HG02571 (cell line): Measurements from ENCODE around the gene ASPG.

Source experiments
- ATAC-seq: cut with Tn5 transposase; IDR thresholded peaks from one replicate; pipeline ENCODE4 v1.9.1; 2021; ENCODE audit warnings: mild to moderate bottlenecking, moderate library complexity; ENCODE audit not compliant: unreplicated experiment

The ASPG gene

GRCh38 chr14:104135121-104135903 is 49.8 kb downstream of the ASPG start:
- ATAC-seq, result no peak

- ATAC-seq, result no peak
Measured at GRCh38 chr14:104135904-104136471, 50.5 kb downstream of the ASPG start.

DNA sequence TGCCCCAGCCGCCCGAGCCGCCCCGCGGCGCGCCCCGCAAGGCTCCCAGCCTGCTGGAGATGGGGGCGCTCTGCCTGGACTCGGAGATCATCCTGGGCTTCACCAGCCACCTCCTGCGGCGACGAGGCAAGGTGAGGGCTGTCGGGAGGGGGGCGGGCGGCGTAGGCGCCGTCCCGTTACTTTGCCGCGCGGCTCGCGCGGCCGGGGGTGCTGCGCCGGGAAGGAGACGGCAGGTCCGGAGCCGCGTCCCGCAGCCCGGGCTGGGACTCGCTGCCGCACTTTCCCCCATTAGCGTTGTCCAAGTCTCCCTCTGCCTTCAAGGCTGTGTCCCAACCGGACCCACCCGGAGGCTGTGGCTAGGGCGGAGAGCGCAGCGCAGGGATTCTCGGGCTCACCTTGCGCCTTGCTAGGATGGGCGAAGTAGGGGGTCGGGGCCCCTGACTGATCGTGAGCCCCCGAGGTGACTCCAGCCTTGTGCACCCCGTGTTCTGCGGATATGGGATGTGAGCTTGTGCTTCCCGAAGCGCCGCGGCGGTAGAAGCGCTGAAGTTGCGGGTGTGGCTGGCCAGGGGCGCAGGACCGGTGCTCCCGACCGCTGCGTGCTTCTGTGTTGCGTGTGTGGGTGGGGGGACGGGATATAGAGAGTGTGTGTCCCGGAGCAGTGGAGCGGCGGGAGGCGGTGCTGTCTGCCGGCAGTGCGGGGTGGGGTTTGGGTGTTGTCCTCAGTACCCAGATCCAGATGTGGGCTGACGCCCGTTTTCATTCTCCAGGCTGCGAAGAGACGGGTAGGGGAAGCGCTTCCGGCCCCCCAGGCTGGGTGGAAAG is 51.2 kb downstream of the ASPG start:
- ATAC-seq, result no peak

DNA sequence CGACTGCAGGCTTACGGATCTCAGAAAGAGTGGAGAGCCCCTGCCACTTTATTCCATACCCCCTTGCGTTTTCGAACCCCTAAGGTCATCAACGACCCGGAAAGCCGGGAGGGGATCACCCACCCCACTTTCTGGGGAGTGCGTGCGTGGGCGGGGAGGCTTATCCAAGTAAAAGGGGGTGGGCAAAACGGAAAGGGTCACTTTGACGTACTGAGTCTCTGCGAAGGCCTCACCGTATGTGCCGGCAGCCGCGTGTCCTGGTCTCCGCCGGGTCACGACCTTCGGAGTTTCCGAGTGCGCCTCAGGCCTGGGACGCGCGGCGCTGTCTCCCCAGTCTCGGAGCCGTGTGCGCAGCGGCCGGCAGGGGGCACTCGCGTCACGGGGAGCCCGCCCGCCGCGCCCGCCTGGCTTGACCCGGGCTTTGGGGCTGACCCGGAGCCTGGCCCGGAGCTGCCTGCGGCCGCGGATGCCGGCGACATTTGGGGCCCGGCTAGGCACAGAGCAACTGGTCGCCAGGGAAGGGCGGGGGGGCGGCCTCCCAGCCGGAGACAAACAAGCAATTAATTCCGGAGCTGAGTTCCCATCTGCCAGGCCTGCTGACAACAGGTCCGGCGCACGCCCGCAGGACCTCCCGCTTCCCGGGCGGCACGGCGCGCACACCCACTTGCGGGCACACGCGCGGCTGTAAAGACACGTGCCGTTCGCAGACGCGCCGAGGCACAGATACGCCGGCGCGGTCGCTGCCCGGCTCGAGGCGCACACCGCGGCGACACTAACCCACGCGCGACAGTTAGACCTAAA is 52.0 kb downstream of the ASPG start:
- no peak for ATAC-seq

DNA sequence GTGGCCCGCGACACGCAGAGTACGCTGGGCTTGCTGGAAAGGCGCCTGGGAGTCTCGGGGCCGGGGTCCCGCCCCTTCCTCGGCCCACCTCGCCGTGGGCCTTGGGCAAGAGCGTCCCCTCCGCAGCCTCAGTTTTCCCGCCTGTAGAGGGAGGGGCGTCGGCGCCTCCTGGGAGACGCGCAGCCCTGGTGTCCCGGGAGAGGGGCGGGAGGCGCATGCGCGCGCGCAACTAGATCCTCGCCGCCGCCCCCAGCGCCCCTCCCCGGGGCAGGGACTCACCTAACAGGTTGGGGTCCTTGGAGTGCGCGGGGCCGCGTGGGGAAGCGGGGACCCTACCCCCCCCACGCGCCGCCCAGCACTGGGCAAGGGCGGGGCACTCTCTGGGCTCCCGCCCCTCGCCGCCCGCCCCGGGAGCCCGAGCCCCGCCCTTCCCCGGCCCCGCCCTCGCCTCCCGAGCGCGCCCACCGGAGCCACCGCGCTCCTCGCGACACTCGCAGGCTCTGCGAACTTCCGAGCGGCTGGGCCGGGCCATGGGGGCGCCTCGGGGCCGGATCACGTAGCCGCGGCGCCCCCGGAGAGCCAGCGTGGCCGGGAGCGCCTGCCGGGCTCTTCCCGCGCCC is 52.7 kb downstream of the ASPG start, which contains the start of gene KIF26A:
KIF26A (plus strand) TSS at position 490 of the 620 bp plus-strand sequence. CDS start 136 bp downstream, outside the sequence.
- no peak for ATAC-seq

DNA sequence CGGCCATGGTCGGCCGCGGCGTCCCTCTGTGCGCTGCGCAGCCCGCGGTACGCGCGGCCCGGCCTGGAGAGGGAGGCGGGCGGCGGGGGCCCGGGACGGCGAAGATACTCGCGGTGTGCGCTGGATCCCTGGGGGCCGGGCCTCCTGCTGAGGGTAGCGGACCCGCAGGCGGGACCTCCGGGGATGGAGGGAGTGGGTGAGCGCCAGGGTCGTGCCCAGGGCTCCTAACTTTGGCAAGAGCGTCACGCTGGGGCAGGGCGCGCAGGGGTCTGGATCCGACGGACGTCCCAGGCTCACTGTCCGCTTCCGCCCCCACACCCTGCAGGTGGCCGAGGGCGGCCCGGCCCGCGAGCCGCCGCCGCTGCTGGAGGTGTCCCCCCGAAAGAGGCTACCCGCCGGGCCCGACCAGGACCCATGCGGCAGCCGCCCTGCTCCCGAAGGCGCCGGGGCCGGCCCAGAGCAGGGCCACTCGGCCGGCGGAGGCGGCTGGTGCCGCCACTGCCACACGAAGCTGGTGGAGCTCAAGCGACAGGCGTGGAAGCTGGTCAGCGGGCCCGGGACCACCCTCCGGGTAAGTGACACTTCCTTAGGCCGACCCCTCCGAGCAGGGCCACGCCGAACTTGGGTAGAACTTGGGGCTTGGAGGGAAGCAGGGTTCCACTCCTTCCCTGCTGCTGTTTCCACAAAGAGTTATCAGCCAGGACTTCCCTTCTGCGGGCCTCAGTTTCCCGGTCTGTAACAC is 53.4 kb downstream of the ASPG start:
- no peak for ATAC-seq

DNA sequence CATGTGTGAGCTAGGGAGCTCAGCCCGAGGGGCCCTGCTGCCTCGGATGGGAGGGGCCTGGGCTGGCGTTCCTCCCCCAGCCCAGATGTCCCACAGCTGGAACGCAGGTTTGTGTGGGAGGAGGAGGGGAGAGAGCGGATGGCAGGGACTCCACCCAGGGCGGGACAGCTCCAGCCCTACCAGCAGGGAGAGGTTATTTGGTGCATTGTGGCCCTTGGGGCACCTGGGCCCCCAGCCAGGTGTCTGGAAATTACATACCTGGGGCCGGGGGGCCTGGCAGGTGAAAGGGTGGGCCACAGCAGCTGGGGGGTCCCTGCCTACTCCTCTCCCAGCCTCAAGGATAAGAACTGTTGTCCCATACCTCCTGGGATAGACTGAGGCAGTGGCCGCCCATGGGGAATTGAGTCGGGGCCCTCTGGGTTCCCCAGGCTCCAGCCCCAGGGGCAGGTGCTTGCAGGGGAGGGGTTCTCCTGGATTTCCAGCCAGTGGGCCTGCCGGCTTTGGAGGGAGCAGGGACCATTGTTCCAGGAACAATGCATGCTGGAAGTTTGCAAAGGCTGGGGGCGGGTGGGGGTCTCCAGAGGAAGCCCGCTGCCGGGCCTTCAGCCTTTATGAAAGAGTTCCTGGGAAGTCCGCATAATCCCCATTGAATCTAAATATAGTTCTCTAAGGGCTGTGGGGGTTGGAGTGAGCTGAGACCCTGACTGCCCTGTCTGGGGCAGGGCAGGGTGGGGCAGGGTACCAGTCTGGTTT is 54.1 kb downstream of the ASPG start:
- ATAC-seq, result no peak

- no peak for ATAC-seq
Measured at GRCh38 chr14:104140213-104140462, 54.6 kb downstream of the ASPG start.

DNA sequence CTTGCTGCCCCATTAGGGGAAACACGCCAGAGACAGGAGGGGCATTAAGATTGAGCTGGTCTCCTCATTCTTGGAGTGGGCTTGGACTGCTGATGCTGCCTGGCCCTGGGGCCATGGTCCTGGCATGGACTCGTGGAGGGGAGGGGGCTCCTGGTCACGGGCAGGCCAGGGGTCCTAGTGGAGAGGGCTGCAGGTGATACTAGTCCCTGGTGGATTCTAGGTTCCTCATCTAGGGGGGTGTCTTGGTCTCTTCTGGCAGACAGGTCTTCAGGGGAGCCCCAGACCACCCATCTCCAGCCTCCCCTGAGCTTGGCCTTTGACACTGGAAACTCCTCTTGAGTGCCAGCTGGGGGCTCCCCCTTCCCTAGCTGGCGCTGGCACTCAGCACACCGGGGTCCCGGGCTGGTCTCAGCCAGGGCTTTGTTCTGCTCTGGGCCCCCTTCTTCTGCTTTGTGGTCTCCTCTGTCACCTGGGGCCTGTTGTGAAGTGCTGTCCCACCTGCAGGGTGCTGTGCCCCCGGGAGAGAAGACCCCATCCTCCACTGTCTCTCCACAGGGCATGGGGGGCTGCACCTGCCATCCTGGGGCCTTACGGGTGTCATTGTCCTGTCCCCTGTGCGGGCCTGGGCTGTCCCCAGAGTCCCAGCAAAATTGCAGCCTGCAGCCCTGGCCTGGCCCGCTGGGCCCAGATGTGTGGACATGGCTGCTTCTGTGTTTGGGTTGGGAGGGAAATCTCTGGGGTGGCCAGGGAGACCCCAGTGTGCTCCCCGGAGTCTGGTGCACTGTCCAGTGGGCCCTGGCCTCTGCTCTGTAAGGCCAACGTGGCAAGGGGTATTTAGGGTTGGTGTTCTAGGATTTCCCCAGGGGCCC is 55.2 kb downstream of the ASPG start:
- ATAC-seq, result no peak

GRCh38 chr14:104141621-104142091 is 56.2 kb downstream of the ASPG start:
- ATAC-seq, result no peak

DNA sequence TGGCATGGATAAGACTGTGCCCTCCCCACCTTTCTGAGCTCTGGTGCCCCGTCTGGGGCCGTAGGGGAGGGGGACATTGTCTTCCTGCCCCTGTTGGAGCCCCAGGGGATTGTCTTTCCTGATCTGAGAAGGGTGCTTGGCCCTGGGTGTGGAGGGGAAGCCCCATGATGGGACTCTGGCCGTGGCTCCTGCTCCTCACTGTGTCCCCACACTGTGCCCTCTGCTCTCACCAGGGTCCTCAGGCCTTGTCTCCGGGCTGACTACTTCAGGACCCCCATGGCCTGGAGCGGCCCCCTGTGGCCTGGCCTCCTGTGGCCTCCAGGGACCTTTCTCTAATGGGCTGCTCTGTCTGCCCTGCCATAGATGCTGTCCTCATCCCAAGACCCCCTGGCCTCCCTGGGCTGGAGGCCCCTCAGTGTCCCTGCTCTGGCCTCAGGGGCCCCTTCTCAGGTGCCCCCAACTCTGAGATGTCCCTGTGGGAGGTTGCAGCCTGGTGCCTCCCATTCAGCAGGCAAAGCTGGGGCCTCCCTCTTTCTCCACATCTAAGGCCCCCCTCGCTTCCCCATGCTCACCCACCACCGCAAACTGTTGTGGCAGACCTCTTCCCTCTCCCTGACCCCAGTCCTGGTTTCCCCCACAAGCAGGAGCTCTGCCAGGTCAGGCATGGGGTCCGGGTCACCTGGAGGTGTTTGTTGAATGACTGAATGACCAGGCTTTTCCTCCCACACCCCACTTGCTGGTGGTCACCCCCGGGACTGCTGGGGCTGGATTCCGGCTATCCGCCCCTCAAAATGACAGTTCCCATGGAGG is 56.8 kb downstream of the ASPG start:
- no peak for ATAC-seq

DNA sequence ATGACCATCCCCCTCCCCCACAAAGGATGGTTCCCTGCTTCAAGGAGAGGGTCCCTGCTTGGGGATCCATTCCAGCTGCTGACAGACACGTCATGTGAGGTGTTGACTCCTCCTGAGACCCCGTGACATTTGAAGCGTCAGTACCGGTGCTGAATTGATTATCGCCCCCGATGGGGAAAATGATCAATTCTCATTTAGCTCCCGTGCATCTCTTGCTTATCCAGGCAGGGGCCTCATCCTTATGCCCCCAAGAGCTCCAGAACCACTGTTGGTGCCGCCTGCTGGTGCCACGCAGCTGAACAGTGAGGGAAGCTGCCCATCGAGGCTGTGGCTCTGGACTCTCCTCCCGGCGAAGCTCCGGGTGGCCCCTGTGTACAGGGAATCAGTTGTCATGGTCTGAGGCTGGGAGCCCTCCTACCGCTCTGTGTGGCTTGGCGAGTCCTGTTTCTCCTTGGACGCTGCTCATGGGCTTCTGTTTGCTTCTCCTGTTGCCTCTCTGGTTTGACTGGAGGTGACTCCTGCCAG is 57.5 kb downstream of the ASPG start:
- ATAC-seq, result no peak

DNA sequence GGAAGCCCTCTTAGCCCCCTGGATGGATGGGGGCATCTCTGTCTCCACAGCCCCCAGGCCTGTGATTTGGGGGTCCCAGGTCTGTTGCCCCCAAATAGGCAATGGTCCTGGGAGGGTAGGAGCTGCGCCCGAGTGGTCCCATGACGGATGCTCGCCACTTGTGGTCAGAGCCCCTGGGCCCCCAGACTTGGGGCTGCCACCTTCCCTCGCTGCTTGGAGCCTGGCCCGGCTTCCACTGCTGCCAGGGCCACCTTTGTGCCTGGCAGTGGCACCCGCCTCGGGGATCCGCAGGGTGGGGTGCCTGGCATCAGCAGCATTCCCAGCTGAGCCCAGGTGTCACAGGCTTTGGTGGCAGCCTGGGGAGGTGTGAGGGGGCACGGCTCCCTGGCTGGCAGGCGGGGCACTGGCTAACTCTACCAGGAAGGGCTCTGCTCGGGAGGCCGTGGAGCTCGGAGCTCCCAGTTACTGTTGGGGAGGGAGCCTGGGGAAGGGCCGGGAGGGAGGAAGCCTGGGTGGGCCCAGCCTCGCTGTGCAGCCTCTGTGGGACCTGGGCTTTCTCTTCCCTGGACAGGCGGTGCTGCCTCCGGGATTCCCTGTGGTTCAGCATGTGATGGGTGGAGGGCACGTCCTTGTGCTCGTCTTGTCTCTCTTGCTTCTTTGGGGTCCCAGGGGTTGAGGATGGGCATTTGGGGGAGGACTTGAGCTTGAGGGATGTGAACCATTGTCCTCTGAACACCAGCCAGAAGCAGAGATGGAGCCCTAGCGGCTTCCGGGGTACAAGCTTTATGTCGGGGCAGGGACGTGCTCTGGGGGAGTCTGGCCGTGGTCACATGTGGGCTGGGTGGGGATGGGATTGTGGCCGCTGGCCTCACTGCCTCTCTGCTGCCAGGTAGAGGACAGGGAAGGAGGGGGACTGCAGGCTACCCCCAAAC is 58.3 kb downstream of the ASPG start:
- no peak for ATAC-seq

DNA sequence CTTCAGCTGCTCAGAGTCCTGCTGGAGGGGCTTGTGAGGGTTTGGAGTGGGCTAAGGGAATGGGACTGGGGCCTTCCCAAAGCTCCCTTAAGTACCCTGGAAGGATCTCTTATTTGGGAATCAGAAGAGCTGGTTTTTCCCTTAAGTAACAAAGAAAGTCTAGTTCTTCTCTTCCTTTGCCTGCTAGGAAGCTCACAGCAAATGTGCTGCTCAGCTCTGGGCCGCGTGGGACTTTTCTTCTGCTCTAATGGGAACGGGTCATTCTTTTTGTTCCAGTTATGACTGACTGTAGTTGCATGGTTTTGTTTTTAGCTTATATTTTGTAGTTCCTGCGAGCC is 58.9 kb downstream of the ASPG start:
- ATAC-seq, result no peak

DNA sequence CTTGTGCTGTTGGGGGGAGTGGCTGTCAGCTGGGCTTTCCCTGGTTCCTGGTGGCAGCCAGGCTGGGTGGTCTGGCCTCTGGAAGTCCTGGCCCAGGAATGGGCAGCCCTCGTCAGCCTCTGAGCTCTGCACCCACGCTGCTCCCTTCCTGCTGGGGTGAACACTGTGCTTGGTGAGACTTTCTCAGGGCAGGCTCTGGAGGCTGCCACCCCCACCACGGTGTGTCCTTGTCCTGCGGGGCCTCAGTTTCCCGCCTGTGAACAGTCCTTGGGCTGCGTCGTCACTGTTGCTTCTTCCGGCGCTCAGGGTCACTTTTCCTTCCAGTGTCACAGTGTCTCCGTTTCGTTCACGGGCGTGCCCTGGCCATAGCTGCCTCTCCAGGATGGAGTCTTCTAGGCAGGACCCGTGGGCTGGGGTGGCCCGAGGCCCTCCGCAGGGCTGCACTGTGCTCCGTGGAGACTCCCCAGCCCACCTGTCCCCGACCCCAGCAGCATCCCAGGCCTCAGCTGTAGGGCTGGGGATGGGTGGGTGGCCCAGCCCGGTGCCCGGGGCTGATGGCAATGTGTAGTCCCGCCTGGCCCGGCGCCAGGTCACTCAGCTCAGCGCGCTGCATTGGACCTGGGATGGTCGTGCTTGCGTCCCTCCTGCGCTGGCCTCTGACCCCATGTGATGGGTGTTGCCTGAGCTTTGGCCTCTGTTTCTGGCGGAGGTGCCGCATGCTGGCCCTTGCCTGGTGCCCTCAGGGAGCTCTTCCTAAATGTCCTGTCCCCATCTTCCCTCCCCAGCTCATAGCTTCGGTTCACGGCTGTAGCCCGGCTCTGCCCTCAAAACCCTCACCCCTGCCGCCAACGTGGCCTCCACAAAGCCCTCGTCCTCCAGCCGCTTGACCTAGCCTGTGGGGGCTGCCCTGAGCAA is 59.7 kb downstream of the ASPG start:
- ATAC-seq, result no peak
